GM12878 (cell line): Measurements from ENCODE around the gene BBS4. TPM values are rescaled to one million over a fixed set of nuclear protein-coding genes. Genes with fewer than 3 reads are reported as not detected.

Experiments used
- ATAC-seq: fragments of 200-7000 bp; cut with Tn5 transposase; 3 replicates; pipeline ENCODE4 v1.9.1; 2020; ENCODE audit warnings: mild to moderate bottlenecking, moderate library complexity
- BruUV-seq: library from RNA; stranded (reverse); fragments of 400-500 nt; replicated peaks from 2 replicates; lab custom pipeline; 2021; lab: Mats Ljungman, UMichigan
- CTCF ChIA-PET: fragments of 300-600 bp; sonication (Branson Sonifier 250); formaldehyde crosslinking; extraction: SDS; loops from one replicate; lab custom pipeline; 2021; ENCODE audit warnings: inconsistent platforms; lab: Yijun Ruan, JAX
- POLR2A ChIA-PET: fragments of 350-600 bp; formaldehyde crosslinking; extraction: SDS; loops from one replicate; lab custom pipeline; 2021; ENCODE audit warnings: inconsistent platforms; lab: Charles Lee
- RAD21 ChIA-PET: fragments of 300-600 bp; sonication (Branson Sonifier 250); formaldehyde crosslinking; loops from one replicate; lab custom pipeline; 2023; ENCODE audit warnings: antibody characterized with exemption; ENCODE audit not compliant: unreplicated experiment; lab: Charles Lee
- SMC1A ChIA-PET: fragments of 300-600 bp; sonication (Branson Sonifier 250); formaldehyde crosslinking; loops from one replicate; lab custom pipeline; 2023; ENCODE audit not compliant: unreplicated experiment, uncharacterized antibody; lab: Charles Lee
- DNase-seq: peaks from one replicate; pipeline ENCODE4 v3.0.0-alpha.2; 2011; ENCODE audit warnings: low read depth, low spot score
- FAIRE-seq: peaks from 3 replicates; lab custom pipeline; 2011; peaks lifted over from hg19 to GRCh38; lab: Jason Lieb, UNC
- H2AFZ ChIP-seq: 2 replicates; pipeline ENCODE4 v1.6.0; 2011; ENCODE audit warnings: low read depth, low read length, control low read depth; ENCODE audit not compliant: control insufficient read depth
- H3K27ac ChIP-seq: 2 replicates; pipeline ENCODE4 v1.5.1; 2011; ENCODE audit warnings: control low read depth; ENCODE audit not compliant: control insufficient read depth, insufficient read depth
- H3K27me3 ChIP-seq, 2 experiments: replicated peaks in 1 of 2; 2 replicates each; pipeline versions ENCODE4 v1.6.0 to v1.6.1; 2011; ENCODE audit warnings: low read length in 1 of 2; ENCODE audit not compliant: control insufficient read depth in 2 of 2, insufficient read depth in 2 of 2
- H3K36me3 ChIP-seq, 2 experiments: 2 replicates each; pipeline ENCODE4 v1.5.1; 2011; ENCODE audit warnings: low read length in 1 of 2; ENCODE audit not compliant: control insufficient read depth in 2 of 2, insufficient read depth in 2 of 2
- H3K4me1 ChIP-seq: 2 replicates; pipeline ENCODE4 v1.6.1; 2011; ENCODE audit warnings: mild to moderate bottlenecking, low read length, moderate library complexity, mixed read lengths; ENCODE audit not compliant: control insufficient read depth, insufficient read depth
- H3K4me2 ChIP-seq: 2 replicates; pipeline ENCODE4 v1.6.0; 2011; ENCODE audit warnings: control low read depth; ENCODE audit not compliant: control insufficient read depth, insufficient read depth
- H3K4me3 ChIP-seq: fragments of 200-600 bp; sonication (generic); 2 replicates; pipeline ENCODE4 v1.5.1; 2016
- H3K79me2 ChIP-seq: 2 replicates; pipeline ENCODE4 v1.6.0; 2011; ENCODE audit warnings: low read length; ENCODE audit not compliant: control insufficient read depth, insufficient read depth
- H3K9ac ChIP-seq: 2 replicates; pipeline ENCODE4 v1.8.0; 2011; ENCODE audit warnings: low read length, control low read depth, mixed read lengths; ENCODE audit not compliant: control insufficient read depth, insufficient read depth
- H3K9me3 ChIP-seq: replicated peaks from 3 replicates; pipeline ENCODE4 v1.5.1; 2011; ENCODE audit warnings: mild to moderate bottlenecking, low read length; ENCODE audit not compliant: control insufficient read depth, insufficient read depth
- H4K20me1 ChIP-seq: 2 replicates; pipeline ENCODE4 v1.6.0; 2011; ENCODE audit not compliant: control insufficient read depth, insufficient read depth
- BCLAF1 ChIP-seq: fragments of 450-650 bp; IDR thresholded peaks from 2 replicates; pipeline ENCODE4 v1.6.1; 2017; ENCODE audit warnings: antibody characterized with exemption, mild to moderate bottlenecking, moderate library complexity
- CBX3 ChIP-seq: fragments of 200-600 bp; sonication (generic); IDR thresholded peaks from 2 replicates; pipeline ENCODE4 v1.6.1; 2016; ENCODE audit warnings: low read depth, borderline replicate concordance
- CEBPB ChIP-seq, 2 experiments: fragments of 150-350 bp in 1 of 2; IDR thresholded peaks; 2 replicates each; pipeline ENCODE4 v1.6.1; 2012 to 2014; ENCODE audit warnings: low read depth in 2 of 2, low read length in 2 of 2, borderline replicate concordance in 1 of 2, inconsistent platforms in 1 of 2
- CREM ChIP-seq: IDR thresholded peaks from 2 replicates; pipeline ENCODE4 v1.6.1; 2014; ENCODE audit warnings: antibody characterized with exemption, low read depth
- ELK1 ChIP-seq: IDR thresholded peaks from 2 replicates; pipeline ENCODE4 v1.6.1; 2012; ENCODE audit warnings: low read depth, low read length, improper control_type of control experiment
- ETV6 ChIP-seq, 2 experiments: fragments of 450-650 bp in 1 of 2; IDR thresholded peaks in 1 of 2; conservative IDR thresholded peaks in 1 of 2; 2 replicates each; pipeline ENCODE4 v1.6.1; 2014; ENCODE audit warnings: antibody characterized with exemption in 1 of 2, borderline replicate concordance in 1 of 2, low read depth in 1 of 2, mild to moderate bottlenecking in 1 of 2, moderate library complexity in 1 of 2
- EZH2 ChIP-seq: IDR thresholded peaks from 2 replicates; pipeline ENCODE4 v1.6.1; 2012; ENCODE audit warnings: low read depth, mild to moderate bottlenecking, control low read depth, inconsistent platforms, low read length, borderline replicate concordance; ENCODE audit not compliant: control insufficient read depth
- HDGF ChIP-seq: fragments of 450-650 bp; IDR thresholded peaks from 2 replicates; pipeline ENCODE4 v1.6.1; 2016; ENCODE audit warnings: antibody characterized with exemption
- KAT2A ChIP-seq: conservative IDR thresholded peaks from 2 replicates; pipeline ENCODE4 v1.6.1; 2011; ENCODE audit warnings: low read depth, low read length; ENCODE audit not compliant: control insufficient read depth
- ZNF207 ChIP-seq: fragments of 450-650 bp; IDR thresholded peaks from 2 replicates; pipeline ENCODE4 v1.6.1; 2014; ENCODE audit warnings: antibody characterized with exemption, mild to moderate bottlenecking, borderline replicate concordance
- ZZZ3 ChIP-seq: IDR thresholded peaks from 2 replicates; pipeline ENCODE4 v1.6.1; 2011; ENCODE audit warnings: low read depth; ENCODE audit not compliant: control insufficient read depth, insufficient read length
- WGBS: methylation state at CpG from one replicate; pipeline ENCODE4 v1.1.6; 2016; ENCODE audit warnings: low lambda C conversion rate; ENCODE audit not compliant: insufficient replicate concordance, insufficient coverage; ENCODE audit errors: missing lambda C conversion rate; 5-methylcytosine and 5-hydroxymethylcytosine counted together
- in situ Hi-C: fragments of 300-500 bp; cut with MboI; formaldehyde crosslinking; loops from 9 replicates; pipeline ENCODE4 v1.14.3; 2018; ENCODE audit warnings: mixed read lengths
- intact Hi-C: fragments of 100-400 bp; cut with micrococcal nuclease; formaldehyde crosslinking; loops from one replicate; pipeline ENCODE4 v1.14.2; 2022; ENCODE audit not compliant: unreplicated experiment
- polyA plus RNA-seq, 11 experiments: library from polyadenylated mRNA; depleted of rRNA in 4 of 11; unstranded in 6 of 11; stranded (reverse) in 5 of 11; fragments of >200 nt; fragmentation: Nextera tagmentation in 4 of 11; fragmentation: Illumina TruSeq in 1 of 11; extraction: Ambion mirVana in 4 of 11; extraction: Trizol in 1 of 11; gene quantifications; 1 replicate in 1 of 11; 2 replicates in 10 of 11; pipeline versions ENCODE4 v1.2.1 to v1.2.3, GENCODE V29; 2011 to 2016; ENCODE audit warnings: inconsistent platforms in 2 of 11, missing spikeins in 2 of 11, low read depth in 1 of 11
- total RNA-seq, 4 experiments: library from RNA; depleted of rRNA in 3 of 4; stranded (reverse); fragments of >200 nt in 3 of 4; fragmentation: Illumina TruSeq in 1 of 4; extraction: Trizol in 1 of 4; gene quantifications; 2 replicates each; pipeline versions ENCODE4 v1.2.1 to v1.2.3, GENCODE V29; 2013 to 2021
- TF ChIP-seq, protein P1 (sequence below): IDR thresholded peaks from 2 replicates; pipeline ENCODE4 v1.6.1; 2011; ENCODE audit warnings: borderline replicate concordance, low read depth, mild to moderate bottlenecking, moderate library complexity, mixed read lengths, low read length; ENCODE audit not compliant: insufficient read depth; ENCODE audit errors: extremely low read length
- TF ChIP-seq, protein P2 (sequence below): fragments of 450-650 bp; IDR thresholded peaks from 2 replicates; pipeline ENCODE4 v1.6.1; 2018; ENCODE audit warnings: mild to moderate bottlenecking, low read depth, moderate library complexity; ENCODE audit not compliant: partially characterized antibody

Gene BBS4
- total and polyA plus RNA-seq, 10 of the 15 experiments (the other 5 are each of a cell fraction or from before 2014, with no cell fraction given): 7.2 to 22.1 (median 9.9) TPM

DNA sequence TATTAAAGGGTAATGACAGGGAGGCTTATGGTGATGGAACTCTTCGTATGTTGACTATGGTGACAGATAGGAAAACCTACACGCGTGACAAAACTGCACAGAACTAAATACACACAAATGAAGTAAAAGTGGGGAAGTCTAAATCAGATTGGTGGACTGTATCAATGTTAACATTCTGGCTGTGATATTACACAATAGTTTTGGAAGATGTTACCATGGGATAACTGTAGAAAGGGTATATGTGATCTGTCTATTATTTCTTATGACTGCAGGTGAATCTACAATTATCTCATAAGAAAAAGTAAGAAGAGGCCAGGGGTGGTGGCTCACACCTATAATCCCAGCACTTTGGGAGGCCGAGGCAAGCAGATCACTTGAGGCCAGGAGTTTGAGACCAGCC lies 9.2 kb upstream of the BBS4 start:
- peaks cover 0 to 2% of the 10 kb centered on the region in 2 experiments; a peak in 1 of 4 replicates for H3K27me3 ChIP-seq
- ATAC-seq: no peak
- intact Hi-C loops: no loop called here
- no peak overlapping the region for H2AFZ ChIP-seq
- SMC1A ChIA-PET: no interaction called here
- H3K4me3 ChIP-seq: no peak overlapping the region
- no peaks in the 10 kb centered on the region for H3K79me2 ChIP-seq
- no peaks in the 10 kb centered on the region for H3K36me3 ChIP-seq
- H3K27ac ChIP-seq: no peak overlapping the region
- RAD21 ChIA-PET: no interaction called here
- WGBS: 59% methylated on average over 4 of the region's 4 CpGs
- TF ChIP-seq ETV6 (conservative IDR thresholded peaks at IDR 0.05 in 1 of 2, IDR thresholded peaks at IDR 0.05 in 1 of 2; ENCODE audit: borderline replicate concordance in 1 of 2, low read depth in 1 of 2) (no peak), CBX3 (no peak), BCLAF1 (no peak), ZNF207 (no peak), HDGF (no peak), CREM (no peak), CEBPB (IDR thresholded peaks at IDR 0.05; ENCODE audit: borderline replicate concordance in 1 of 2, low read depth in 2 of 2, low read length in 2 of 2) (no peak), ELK1 (no peak), EZH2 (no peak), ZZZ3 (no peak), KAT2A (no peak)
- TF ChIP-seq, protein P1, sequence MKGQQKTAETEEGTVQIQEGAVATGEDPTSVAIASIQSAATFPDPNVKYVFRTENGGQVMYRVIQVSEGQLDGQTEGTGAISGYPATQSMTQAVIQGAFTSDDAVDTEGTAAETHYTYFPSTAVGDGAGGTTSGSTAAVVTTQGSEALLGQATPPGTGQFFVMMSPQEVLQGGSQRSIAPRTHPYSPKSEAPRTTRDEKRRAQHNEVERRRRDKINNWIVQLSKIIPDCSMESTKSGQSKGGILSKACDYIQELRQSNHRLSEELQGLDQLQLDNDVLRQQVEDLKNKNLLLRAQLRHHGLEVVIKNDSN: no peak
- TF ChIP-seq, protein P2, sequence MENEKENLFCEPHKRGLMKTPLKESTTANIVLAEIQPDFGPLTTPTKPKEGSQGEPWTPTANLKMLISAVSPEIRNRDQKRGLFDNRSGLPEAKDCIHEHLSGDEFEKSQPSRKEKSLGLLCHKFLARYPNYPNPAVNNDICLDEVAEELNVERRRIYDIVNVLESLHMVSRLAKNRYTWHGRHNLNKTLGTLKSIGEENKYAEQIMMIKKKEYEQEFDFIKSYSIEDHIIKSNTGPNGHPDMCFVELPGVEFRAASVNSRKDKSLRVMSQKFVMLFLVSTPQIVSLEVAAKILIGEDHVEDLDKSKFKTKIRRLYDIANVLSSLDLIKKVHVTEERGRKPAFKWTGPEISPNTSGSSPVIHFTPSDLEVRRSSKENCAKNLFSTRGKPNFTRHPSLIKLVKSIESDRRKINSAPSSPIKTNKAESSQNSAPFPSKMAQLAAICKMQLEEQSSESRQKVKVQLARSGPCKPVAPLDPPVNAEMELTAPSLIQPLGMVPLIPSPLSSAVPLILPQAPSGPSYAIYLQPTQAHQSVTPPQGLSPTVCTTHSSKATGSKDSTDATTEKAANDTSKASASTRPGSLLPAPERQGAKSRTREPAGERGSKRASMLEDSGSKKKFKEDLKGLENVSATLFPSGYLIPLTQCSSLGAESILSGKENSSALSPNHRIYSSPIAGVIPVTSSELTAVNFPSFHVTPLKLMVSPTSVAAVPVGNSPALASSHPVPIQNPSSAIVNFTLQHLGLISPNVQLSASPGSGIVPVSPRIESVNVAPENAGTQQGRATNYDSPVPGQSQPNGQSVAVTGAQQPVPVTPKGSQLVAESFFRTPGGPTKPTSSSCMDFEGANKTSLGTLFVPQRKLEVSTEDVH: no peak
- TF ChIP-seq, all 136 proteins: peak for 0
- Histone ChIP-seq H4K20me1 (no peaks in the 10 kb centered on the region), H3K9me3 (no peaks in the 10 kb centered on the region), H3K4me2 (no peak overlapping the region), H3K4me1 (no peaks in the 10 kb centered on the region), H3K9ac (no peak overlapping the region)
- no peak for DNase-seq
- POLR2A ChIA-PET: interaction anchor here (0.6 kb wide), 1 partner anchor 57 kb away, joined by 3 read pairs; no protein-coding TSS in a partner anchor
- no peak for FAIRE-seq
- no TSS peak for BruUV-seq
- CTCF ChIA-PET: no interaction called here
- in situ Hi-C loops: loop anchor here (10.0 kb wide), 3 partner anchors 102 to 272 kb away; partner anchors contain the start of gene ARIH1
